ENCODE data around the gene KBTBD7. TPM values are rescaled to one million over a fixed set of nuclear protein-coding genes. Genes with fewer than 3 reads are reported as not detected.

Gene KBTBD7
- total and polyA plus RNA-seq, 9 of the 15 experiments (the other 6 are each of a cell fraction or from before 2014, with no cell fraction given): 1.8 to 4.4 (median 3.3) TPM

DNA sequence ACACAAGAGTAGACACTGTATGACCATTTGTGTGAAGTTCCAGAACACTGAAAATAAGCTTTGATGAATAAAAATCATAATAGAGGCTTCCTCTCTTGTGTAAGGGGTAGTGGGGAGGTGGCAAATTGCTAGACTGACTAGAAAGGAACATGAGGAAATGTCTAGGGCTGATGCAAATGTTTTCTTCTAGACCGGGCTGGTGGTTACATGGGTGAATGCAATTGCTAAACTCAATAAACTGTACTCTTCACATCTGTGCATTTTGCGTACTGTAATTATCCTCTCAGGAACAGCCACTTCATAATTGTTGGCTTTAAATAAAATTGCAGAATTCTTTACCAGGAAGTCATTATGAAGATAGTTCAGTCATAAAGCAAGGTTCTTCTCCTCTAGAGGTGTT lies 5.2 kb upstream of the KBTBD7 start:
- no peaks in the 10 kb centered on the region for H3K79me2 ChIP-seq (ENCODE audit: control insufficient read depth, insufficient read depth, low read length)
- DNase-seq (ENCODE audit: extremely low read depth in 1 of 4, low spot score in 3 of 4) (no peak), ATAC-seq (no peak), FAIRE-seq (no peak)
- WGBS (ENCODE audit: insufficient coverage, low coverage, missing lambda C conversion rate): 47% methylated on average over 2 of the region's 2 CpGs
- intact Hi-C loops (cut with micrococcal nuclease) (no loop called here), in situ Hi-C loops (cut with MboI) (no loop called here)
- H3K27ac ChIP-seq (ENCODE audit: extremely low read depth, low read depth, low read length): no peak overlapping the region
- H3K4me3 ChIP-seq: no peak overlapping the region
- CTCF ChIA-PET (ENCODE audit: low intra/inter-chr PET ratio): no interaction called here
- H3K9me1 ChIP-seq (ENCODE audit: control insufficient read depth, insufficient read depth, low read length): no peaks in the 10 kb centered on the region
- no peak overlapping the region for H3K4me2 ChIP-seq (ENCODE audit: insufficient read depth, low read length)
- no TSS peak for BruUV-seq (replicated peaks)
- no peaks in the 10 kb centered on the region; a peak in 1 of 5 replicates for H3K4me1 ChIP-seq (replicated peaks in 1 of 2; ENCODE audit: control insufficient read depth in 2 of 2, insufficient read depth in 2 of 2, low read length in 2 of 2)
- no peaks in the 10 kb centered on the region for H3K27me3 ChIP-seq (ENCODE audit: control insufficient read depth in 2 of 2, insufficient read depth in 2 of 2, low read length in 2 of 2)
- TF ChIP-seq, protein P1, sequence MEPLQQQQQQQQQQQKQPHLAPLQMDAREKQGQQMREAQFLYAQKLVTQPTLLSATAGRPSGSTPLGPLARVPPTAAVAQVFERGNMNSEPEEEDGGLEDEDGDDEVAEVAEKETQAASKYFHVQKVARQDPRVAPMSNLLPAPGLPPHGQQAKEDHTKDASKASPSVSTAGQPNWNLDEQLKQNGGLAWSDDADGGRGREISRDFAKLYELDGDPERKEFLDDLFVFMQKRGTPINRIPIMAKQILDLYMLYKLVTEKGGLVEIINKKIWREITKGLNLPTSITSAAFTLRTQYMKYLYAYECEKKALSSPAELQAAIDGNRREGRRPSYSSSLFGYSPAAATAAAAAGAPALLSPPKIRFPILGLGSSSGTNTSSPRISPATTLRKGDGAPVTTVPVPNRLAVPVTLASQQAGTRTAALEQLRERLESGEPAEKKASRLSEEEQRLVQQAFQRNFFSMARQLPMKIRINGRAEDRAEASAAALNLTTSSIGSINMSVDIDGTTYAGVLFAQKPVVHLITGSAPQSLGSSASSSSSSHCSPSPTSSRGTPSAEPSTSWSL (CRISPR knock-in tag; IDR thresholded peaks at IDR 0.05; ENCODE audit: borderline replicate concordance): no peak
- no peak for TF ChIP-seq SUPT5H (IDR thresholded peaks at IDR 0.05)
- no peaks in the 10 kb centered on the region for H3K9me3 ChIP-seq (replicated peaks; ENCODE audit: control insufficient read depth, insufficient read depth, low read depth, low read length)
- no peaks in the 10 kb centered on the region for H3K36me3 ChIP-seq (ENCODE audit: control insufficient read depth, insufficient read depth, low read length)
- H3K9ac ChIP-seq (ENCODE audit: insufficient read depth in 1 of 2, low read depth in 2 of 2, low read length in 2 of 2): no peak overlapping the region
- no peaks in the 10 kb centered on the region for H4K20me1 ChIP-seq (replicated peaks; ENCODE audit: control insufficient read depth, insufficient read depth, low read length)
- POLR2A ChIA-PET: no interaction called here
- H2AFZ ChIP-seq (ENCODE audit: low read depth, low read length): no peak overlapping the region

DNA sequence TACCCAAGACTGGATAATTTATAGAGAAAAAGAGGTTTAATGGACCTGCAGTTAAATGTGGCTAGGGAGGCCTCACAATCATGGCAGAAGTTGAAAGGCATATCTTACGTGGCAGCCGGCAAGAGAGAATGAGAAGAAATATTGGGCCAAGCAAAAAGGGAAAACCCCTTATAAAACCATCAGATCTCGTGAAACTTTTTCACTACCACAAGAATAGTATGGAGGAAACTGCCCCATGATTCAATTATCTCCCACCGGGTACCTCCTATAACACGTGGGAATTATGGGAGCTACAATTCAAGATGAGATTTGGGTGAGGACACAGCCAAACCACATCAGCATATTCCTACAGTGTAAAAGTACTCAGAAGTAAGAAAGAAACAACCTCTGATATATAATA lies 4.7 kb upstream of the KBTBD7 start:
- no peaks in the 10 kb centered on the region for H3K27me3 ChIP-seq (ENCODE audit: control insufficient read depth in 2 of 2, insufficient read depth in 2 of 2, low read length in 2 of 2)
- in situ Hi-C loops (cut with MboI): no loop called here
- BruUV-seq (replicated peaks): no TSS peak
- intact Hi-C loops (cut with micrococcal nuclease): no loop called here
- FAIRE-seq: no peak
- ChIA-PET POLR2A (no interaction called here), CTCF (ENCODE audit: low intra/inter-chr PET ratio) (no interaction called here)
- no peak overlapping the region for H3K4me3 ChIP-seq
- DNase-seq (ENCODE audit: extremely low read depth in 1 of 4, low spot score in 3 of 4): no peak
- no peaks in the 10 kb centered on the region for H3K9me1 ChIP-seq (ENCODE audit: control insufficient read depth, insufficient read depth, low read length)
- H3K9me3 ChIP-seq (replicated peaks; ENCODE audit: control insufficient read depth, insufficient read depth, low read depth, low read length): no peaks in the 10 kb centered on the region
- peaks cover 0 to 3% of the 10 kb centered on the region in 2 experiments; a peak in 2 of 5 replicates for H3K4me1 ChIP-seq (replicated peaks in 1 of 2; ENCODE audit: control insufficient read depth in 2 of 2, insufficient read depth in 2 of 2, low read length in 2 of 2)
- H2AFZ ChIP-seq (ENCODE audit: low read depth, low read length): no peak overlapping the region
- H3K36me3 ChIP-seq (ENCODE audit: control insufficient read depth, insufficient read depth, low read length): no peaks in the 10 kb centered on the region
- H3K27ac ChIP-seq (ENCODE audit: extremely low read depth, low read depth, low read length): no peak overlapping the region
- H3K4me2 ChIP-seq (ENCODE audit: insufficient read depth, low read length): no peak overlapping the region
- no peak overlapping the region for H3K9ac ChIP-seq (ENCODE audit: insufficient read depth in 1 of 2, low read depth in 2 of 2, low read length in 2 of 2)
- 51% methylated on average over 5 of the region's 5 CpGs for WGBS (ENCODE audit: insufficient coverage, low coverage, missing lambda C conversion rate)
- no peaks in the 10 kb centered on the region for H4K20me1 ChIP-seq (replicated peaks; ENCODE audit: control insufficient read depth, insufficient read depth, low read length)
- no peaks in the 10 kb centered on the region for H3K79me2 ChIP-seq (ENCODE audit: control insufficient read depth, insufficient read depth, low read length)
- no peak for ATAC-seq
- no peak for TF ChIP-seq ZNF253 (CRISPR knock-in tag; conservative IDR thresholded peaks at IDR 0.05)
- TF ChIP-seq GTF2E2 (tag; IDR thresholded peaks at IDR 0.05): no peak
- TF ChIP-seq ZEB2 (IDR thresholded peaks at IDR 0.05): no peak
- TF ChIP-seq NFXL1 (CRISPR knock-in tag; IDR thresholded peaks at IDR 0.05): no peak
- no peak for TF ChIP-seq CHD1 (IDR thresholded peaks at IDR 0.05; ENCODE audit: low read length)
